H9 (cell line): Measurements from ENCODE around the gene TGM5. TPM values are rescaled to one million over a fixed set of nuclear protein-coding genes. Genes with fewer than 3 reads are reported as not detected.

Experiments
- DNase-seq: peaks from one replicate; pipeline ENCODE4 v3.0.0-alpha.2; 2017
- H2AFZ ChIP-seq: one replicate; pipeline ENCODE4 v1.6.1; 2013; ENCODE audit warnings: mild to moderate bottlenecking, low read length, control low read depth, moderate library complexity
- H2AK5ac ChIP-seq: 2 replicates; pipeline ENCODE4 v1.6.1; 2013; ENCODE audit warnings: low read length, control low read depth, mixed read lengths; ENCODE audit not compliant: insufficient read length
- H2BK120ac ChIP-seq: one replicate; pipeline ENCODE4 v1.6.1; 2013; ENCODE audit warnings: low read depth, mild to moderate bottlenecking, low read length, control low read depth, inconsistent platforms; ENCODE audit not compliant: poor library complexity, severe bottlenecking
- H2BK12ac ChIP-seq: 2 replicates; pipeline ENCODE4 v1.6.1; 2013; ENCODE audit warnings: low read length, control low read depth, mixed read lengths, low read depth; ENCODE audit not compliant: insufficient read length
- H2BK15ac ChIP-seq: 2 replicates; pipeline ENCODE4 v1.6.1; 2013; ENCODE audit warnings: low read depth, low read length, control low read depth
- H2BK20ac ChIP-seq: one replicate; pipeline ENCODE4 v1.6.1; 2013; ENCODE audit warnings: low read depth, mild to moderate bottlenecking, low read length, control low read depth, inconsistent platforms; ENCODE audit not compliant: poor library complexity, severe bottlenecking
- H2BK5ac ChIP-seq: 2 replicates; pipeline ENCODE4 v1.6.1; 2013; ENCODE audit warnings: low read length, control low read depth, mixed read lengths; ENCODE audit not compliant: insufficient read length
- H3K14ac ChIP-seq: 2 replicates; pipeline ENCODE4 v1.6.1; 2013; ENCODE audit warnings: low read length, control low read depth; ENCODE audit not compliant: insufficient read depth
- H3K18ac ChIP-seq: 2 replicates; pipeline ENCODE4 v1.6.1; 2013; ENCODE audit warnings: low read depth, mild to moderate bottlenecking, mixed read lengths, low read length, control low read depth; ENCODE audit not compliant: insufficient read length
- H3K23ac ChIP-seq: 2 replicates; pipeline ENCODE4 v1.6.1; 2013; ENCODE audit warnings: low read length, control low read depth, mixed read lengths, low read depth; ENCODE audit not compliant: insufficient read length
- H3K23me2 ChIP-seq: 2 replicates; pipeline ENCODE4 v1.6.1; 2013; ENCODE audit warnings: low read depth, mild to moderate bottlenecking, mixed read lengths, low read length, control low read depth; ENCODE audit not compliant: insufficient read length, poor library complexity, severe bottlenecking
- H3K27ac ChIP-seq: 2 replicates; pipeline ENCODE4 v1.5.1; 2013; ENCODE audit warnings: low read length, control low read depth, mixed read lengths, low read depth; ENCODE audit not compliant: insufficient read length
- H3K27me3 ChIP-seq: 2 replicates; pipeline ENCODE4 v1.6.1; 2013; ENCODE audit warnings: low read length, control low read depth, inconsistent platforms; ENCODE audit not compliant: insufficient read depth
- H3K4ac ChIP-seq: 2 replicates; pipeline ENCODE4 v1.6.1; 2013; ENCODE audit warnings: low read depth, mild to moderate bottlenecking, control low read depth, inconsistent platforms, low read length, moderate library complexity
- H3K4me1 ChIP-seq: 2 replicates; pipeline ENCODE4 v1.6.1; 2013; ENCODE audit warnings: low read length, control low read depth, inconsistent platforms; ENCODE audit not compliant: insufficient read depth
- H3K4me2 ChIP-seq: 2 replicates; pipeline ENCODE4 v1.6.1; 2013; ENCODE audit warnings: low read length, control low read depth, mixed read lengths; ENCODE audit not compliant: insufficient read length, insufficient read depth
- H3K56ac ChIP-seq: 2 replicates; pipeline ENCODE4 v1.6.1; 2013; ENCODE audit warnings: low read depth, mild to moderate bottlenecking, mixed read lengths, low read length, control low read depth; ENCODE audit not compliant: insufficient read length
- H3K79me1 ChIP-seq: 2 replicates; pipeline ENCODE4 v1.6.1; 2013; ENCODE audit warnings: low read depth, mild to moderate bottlenecking, moderate library complexity, low read length, control low read depth, inconsistent platforms; ENCODE audit not compliant: insufficient read depth, poor library complexity, severe bottlenecking
- H3K79me2 ChIP-seq: 2 replicates; pipeline ENCODE4 v1.6.1; 2013; ENCODE audit warnings: low read length, control low read depth, inconsistent platforms; ENCODE audit not compliant: insufficient read depth
- H3K9ac ChIP-seq: 2 replicates; pipeline ENCODE4 v1.6.1; 2013; ENCODE audit warnings: low read length, control low read depth, mixed read lengths; ENCODE audit not compliant: insufficient read length; ENCODE audit errors: extremely low read depth
- H3K9me3 ChIP-seq: one replicate; pipeline ENCODE4 v1.6.1; 2013; ENCODE audit warnings: low read depth, low read length, inconsistent platforms; ENCODE audit not compliant: control insufficient read depth
- H3T11ph ChIP-seq: one replicate; pipeline ENCODE4 v1.6.1; 2013; ENCODE audit warnings: mild to moderate bottlenecking, low read length, control low read depth, inconsistent platforms
- H4K20me1 ChIP-seq: one replicate; pipeline ENCODE4 v1.6.1; 2013; ENCODE audit not compliant: control insufficient read depth, insufficient read length, insufficient read depth
- H4K5ac ChIP-seq: 2 replicates; pipeline ENCODE4 v1.6.1; 2013; ENCODE audit warnings: low read depth, mild to moderate bottlenecking, mixed read lengths, low read length, control low read depth; ENCODE audit not compliant: insufficient read length
- H4K8ac ChIP-seq: replicated peaks from 2 replicates; pipeline ENCODE4 v1.6.1; 2013; ENCODE audit warnings: low read length, control low read depth, mixed read lengths, low read depth; ENCODE audit not compliant: insufficient read length
- H4K91ac ChIP-seq: 2 replicates; pipeline ENCODE4 v1.6.1; 2013; ENCODE audit warnings: low read depth, mild to moderate bottlenecking, moderate library complexity, mixed read lengths, low read length, control low read depth; ENCODE audit not compliant: insufficient read length
- H3K27ac Mint-ChIP-seq, 3 experiments: 2 replicates in 2 of 3; 3 replicates in 1 of 3; pipeline ENCODE4 v1.8.0; 2020 to 2021; ENCODE audit warnings: mixed read lengths in 3 of 3, mild to moderate bottlenecking in 1 of 3, moderate library complexity in 1 of 3
- H3K27me3 Mint-ChIP-seq: 2 replicates; pipeline ENCODE4 v1.8.0; 2021; ENCODE audit warnings: low read depth, mild to moderate bottlenecking, moderate library complexity, mixed read lengths
- H3K36me3 Mint-ChIP-seq, 3 experiments: 2 replicates in 2 of 3; 3 replicates in 1 of 3; pipeline ENCODE4 v1.8.0; 2020 to 2021; ENCODE audit warnings: low read depth in 3 of 3, mixed read lengths in 3 of 3; ENCODE audit not compliant: insufficient read depth in 1 of 3
- H3K4me1 Mint-ChIP-seq, 2 experiments: 2 replicates each; pipeline ENCODE4 v1.8.0; 2020; ENCODE audit warnings: mixed read lengths in 2 of 2
- H3K4me3 Mint-ChIP-seq, 2 experiments: 2 replicates in 1 of 2; 3 replicates in 1 of 2; pipeline ENCODE4 v1.8.0; 2020 to 2021; ENCODE audit warnings: mild to moderate bottlenecking in 2 of 2, mixed read lengths in 2 of 2, moderate library complexity in 1 of 2
- H3K9me3 Mint-ChIP-seq, 2 experiments: 2 replicates in 1 of 2; 3 replicates in 1 of 2; pipeline ENCODE4 v1.8.0; 2020; ENCODE audit warnings: mild to moderate bottlenecking in 2 of 2, mixed read lengths in 2 of 2, moderate library complexity in 1 of 2
- WGBS: extraction: QIAGEN DNeasy Blood & Tissue Kit; methylation state at CpG from one replicate; pipeline ENCODE4 v1.1.7; 2013; ENCODE audit warnings: missing lambda C conversion rate, low lambda C conversion rate, mixed read lengths; ENCODE audit not compliant: insufficient read length; ENCODE audit errors: extremely low coverage; 5-methylcytosine and 5-hydroxymethylcytosine counted together
- total RNA-seq: library from RNA; stranded (reverse); gene quantifications from 2 replicates; pipeline ENCODE4 v1.2.1, GENCODE V29; 2021
- TF ChIP-seq, protein P1 (sequence below): fragments of 200-600 bp; sonication (generic); conservative IDR thresholded peaks from 3 replicates; pipeline ENCODE4 v1.8.0; 2021; ENCODE audit warnings: antibody characterized with exemption, mild to moderate bottlenecking

The TGM5 gene
- total RNA-seq, 1 experiment from 2014 or later: not detected

DNA sequence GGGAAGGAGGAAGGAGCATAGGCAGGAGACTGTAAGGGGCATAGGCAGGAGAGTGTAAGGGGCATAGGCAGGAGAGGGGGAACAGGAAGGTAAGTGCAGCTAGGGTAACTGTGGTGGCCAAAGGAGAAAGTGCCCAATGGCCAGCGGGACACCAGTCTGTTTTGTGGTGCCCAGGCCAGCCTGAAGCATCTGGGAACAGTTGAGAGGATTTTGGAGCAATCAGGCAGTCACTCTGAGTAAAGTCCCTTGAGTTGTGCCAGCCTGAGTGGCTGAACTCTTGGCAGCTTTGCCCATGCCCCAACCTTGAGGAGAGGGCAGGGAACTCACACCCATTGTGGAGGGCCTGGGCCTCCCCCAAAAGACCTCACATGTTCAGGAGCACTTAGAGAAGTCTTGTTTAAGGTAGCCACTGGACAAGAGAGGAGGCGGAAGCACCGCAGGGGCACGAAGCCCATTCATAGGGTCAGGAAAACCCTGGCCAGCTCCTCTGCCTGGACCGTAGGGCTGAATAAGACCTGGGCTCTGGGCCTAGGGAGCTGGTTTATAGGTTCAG is 3.5 kb upstream of the TGM5 start:
- no peak overlapping the region for H3T11ph ChIP-seq
- TF ChIP-seq, protein P1, sequence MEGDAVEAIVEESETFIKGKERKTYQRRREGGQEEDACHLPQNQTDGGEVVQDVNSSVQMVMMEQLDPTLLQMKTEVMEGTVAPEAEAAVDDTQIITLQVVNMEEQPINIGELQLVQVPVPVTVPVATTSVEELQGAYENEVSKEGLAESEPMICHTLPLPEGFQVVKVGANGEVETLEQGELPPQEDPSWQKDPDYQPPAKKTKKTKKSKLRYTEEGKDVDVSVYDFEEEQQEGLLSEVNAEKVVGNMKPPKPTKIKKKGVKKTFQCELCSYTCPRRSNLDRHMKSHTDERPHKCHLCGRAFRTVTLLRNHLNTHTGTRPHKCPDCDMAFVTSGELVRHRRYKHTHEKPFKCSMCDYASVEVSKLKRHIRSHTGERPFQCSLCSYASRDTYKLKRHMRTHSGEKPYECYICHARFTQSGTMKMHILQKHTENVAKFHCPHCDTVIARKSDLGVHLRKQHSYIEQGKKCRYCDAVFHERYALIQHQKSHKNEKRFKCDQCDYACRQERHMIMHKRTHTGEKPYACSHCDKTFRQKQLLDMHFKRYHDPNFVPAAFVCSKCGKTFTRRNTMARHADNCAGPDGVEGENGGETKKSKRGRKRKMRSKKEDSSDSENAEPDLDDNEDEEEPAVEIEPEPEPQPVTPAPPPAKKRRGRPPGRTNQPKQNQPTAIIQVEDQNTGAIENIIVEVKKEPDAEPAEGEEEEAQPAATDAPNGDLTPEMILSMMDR: no peak
- no peak overlapping the region for H3K56ac ChIP-seq
- Mint-ChIP-seq H3K9me3 (peaks cover 0 to 2% of the 10 kb centered on the region in 2 experiments; a peak in 2 of 5 replicates), H3K27me3 (peaks cover 16% of the 10 kb centered on the region), H3K4me1 (no peaks in the 10 kb centered on the region), H3K27ac (peak overlapping the region in 1 of 3 experiments; percentile 38; a peak in 1 of 7 replicates), H3K36me3 (no peaks in the 10 kb centered on the region), H3K4me3 (no peak overlapping the region; a peak in 1 of 5 replicates)
- no peak overlapping the region for H2BK12ac ChIP-seq
- H3K27me3 ChIP-seq: no peaks in the 10 kb centered on the region
- H3K23ac ChIP-seq: no peak overlapping the region
- H4K8ac ChIP-seq: no peak overlapping the region
- no peaks in the 10 kb centered on the region for H3K23me2 ChIP-seq
- no peak overlapping the region for H2BK20ac ChIP-seq
- no peak overlapping the region for H3K9ac ChIP-seq
- no peaks in the 10 kb centered on the region for H3K79me1 ChIP-seq
- H3K9me3 ChIP-seq: no peaks in the 10 kb centered on the region
- H3K27ac ChIP-seq: no peak overlapping the region
- no peak for DNase-seq
- H2AFZ ChIP-seq: no peak overlapping the region
- H2BK15ac ChIP-seq: no peak overlapping the region
- no peaks in the 10 kb centered on the region for H3K4me1 ChIP-seq
- H4K20me1 ChIP-seq: no peaks in the 10 kb centered on the region
- no peak overlapping the region for H3K4me2 ChIP-seq
- H2BK5ac ChIP-seq: no peak overlapping the region
- no CpG with 5 or more reads among the region's 5 CpGs for WGBS
- H3K18ac ChIP-seq: no peak overlapping the region
- no peak overlapping the region for H3K4ac ChIP-seq
- H2BK120ac ChIP-seq: no peak overlapping the region
- no peaks in the 10 kb centered on the region for H3K79me2 ChIP-seq
- H2AK5ac ChIP-seq: no peak overlapping the region
- no peak overlapping the region for H4K5ac ChIP-seq
- H4K91ac ChIP-seq: no peak overlapping the region
- no peak overlapping the region for H3K14ac ChIP-seq
